BE2C (cell line): ENCODE data around the gene TMEM198.

ENCODE experiments used
- DNase-seq: peaks from one replicate; pipeline ENCODE4 v3.0.0-alpha.2; 2020
- H3K27me3 ChIP-seq: fragments of 250-450 bp; sonication (Bioruptor Pico); 2 replicates; pipeline ENCODE4 v1.5.1; 2020; ENCODE audit warnings: mild to moderate bottlenecking
- H3K36me3 ChIP-seq: fragments of 250-450 bp; sonication (Bioruptor Pico); 2 replicates; pipeline ENCODE4 v1.5.1; 2020; ENCODE audit warnings: mild to moderate bottlenecking
- H3K4me1 ChIP-seq: fragments of 250-450 bp; sonication (Bioruptor Pico); 2 replicates; pipeline ENCODE4 v1.5.1; 2020
- H3K4me3 ChIP-seq: 2 replicates; pipeline ENCODE4 v1.5.1; 2011; ENCODE audit warnings: low read depth, low read length
- H3K9me3 ChIP-seq: fragments of 250-450 bp; sonication (Bioruptor Pico); 2 replicates; pipeline ENCODE4 v1.5.1; 2020
- TF ChIP-seq, protein P1 (sequence below): IDR thresholded peaks from 2 replicates; pipeline ENCODE4 v1.5.1; 2012; ENCODE audit warnings: mild to moderate bottlenecking, low read depth, low read length

The TMEM198 gene

GRCh38 chr2:219515874-219516629 is 27.8 kb upstream of the TMEM198 start:
- TF ChIP-seq, protein P1, sequence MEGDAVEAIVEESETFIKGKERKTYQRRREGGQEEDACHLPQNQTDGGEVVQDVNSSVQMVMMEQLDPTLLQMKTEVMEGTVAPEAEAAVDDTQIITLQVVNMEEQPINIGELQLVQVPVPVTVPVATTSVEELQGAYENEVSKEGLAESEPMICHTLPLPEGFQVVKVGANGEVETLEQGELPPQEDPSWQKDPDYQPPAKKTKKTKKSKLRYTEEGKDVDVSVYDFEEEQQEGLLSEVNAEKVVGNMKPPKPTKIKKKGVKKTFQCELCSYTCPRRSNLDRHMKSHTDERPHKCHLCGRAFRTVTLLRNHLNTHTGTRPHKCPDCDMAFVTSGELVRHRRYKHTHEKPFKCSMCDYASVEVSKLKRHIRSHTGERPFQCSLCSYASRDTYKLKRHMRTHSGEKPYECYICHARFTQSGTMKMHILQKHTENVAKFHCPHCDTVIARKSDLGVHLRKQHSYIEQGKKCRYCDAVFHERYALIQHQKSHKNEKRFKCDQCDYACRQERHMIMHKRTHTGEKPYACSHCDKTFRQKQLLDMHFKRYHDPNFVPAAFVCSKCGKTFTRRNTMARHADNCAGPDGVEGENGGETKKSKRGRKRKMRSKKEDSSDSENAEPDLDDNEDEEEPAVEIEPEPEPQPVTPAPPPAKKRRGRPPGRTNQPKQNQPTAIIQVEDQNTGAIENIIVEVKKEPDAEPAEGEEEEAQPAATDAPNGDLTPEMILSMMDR, result no peak
- H3K4me1 ChIP-seq, result peaks cover 69% of the 10 kb centered on the region
- H3K9me3 ChIP-seq, result no peaks in the 10 kb centered on the region
- H3K4me3 ChIP-seq, result peak overlapping the region; percentile 53
- no peak for DNase-seq
- no peaks in the 10 kb centered on the region for H3K36me3 ChIP-seq
- no peaks in the 10 kb centered on the region for H3K27me3 ChIP-seq

GRCh38 chr2:219516888-219517287 is 26.9 kb upstream of the TMEM198 start:
- peak overlapping the region; percentile 6; the same call in 1 of the 2 replicates for H3K4me3 ChIP-seq
- DNase-seq, result no peak
- H3K27me3 ChIP-seq, result no peaks in the 10 kb centered on the region
- TF ChIP-seq, protein P1, result no peak
- peaks cover 72% of the 10 kb centered on the region for H3K4me1 ChIP-seq
- no peaks in the 10 kb centered on the region for H3K36me3 ChIP-seq
- no peaks in the 10 kb centered on the region for H3K9me3 ChIP-seq

GRCh38 chr2:219517954-219518778 is 25.7 kb upstream of the TMEM198 start:
- Histone ChIP-seq H3K27me3 (no peaks in the 10 kb centered on the region), H3K4me3 (no peak overlapping the region), H3K4me1 (peaks cover 63% of the 10 kb centered on the region), H3K36me3 (no peaks in the 10 kb centered on the region), H3K9me3 (no peaks in the 10 kb centered on the region)
- TF ChIP-seq, protein P1, result no peak
- DNase-seq, result no peak

DNA sequence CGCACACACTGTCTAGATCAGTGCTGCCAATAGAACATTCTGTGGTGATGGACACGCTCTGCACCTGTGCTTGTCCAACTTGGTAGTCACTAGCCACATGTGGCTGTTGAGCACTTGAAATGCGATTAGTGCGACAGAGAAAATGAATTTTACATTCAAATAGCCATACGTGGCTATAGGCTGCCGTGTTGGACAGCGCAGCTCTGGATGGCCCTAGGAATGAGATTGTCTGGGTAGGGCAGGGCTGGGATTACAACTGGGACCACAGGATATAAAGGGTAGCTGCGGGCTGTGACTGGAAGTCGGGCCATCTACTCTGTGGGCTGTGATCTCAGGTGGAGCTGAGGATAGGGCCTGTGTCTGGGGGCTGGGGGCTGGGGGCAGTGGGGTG is 24.3 kb upstream of the TMEM198 start:
- Histone ChIP-seq H3K27me3 (no peaks in the 10 kb centered on the region), H3K4me3 (no peak overlapping the region), H3K36me3 (no peaks in the 10 kb centered on the region), H3K9me3 (no peaks in the 10 kb centered on the region), H3K4me1 (peaks cover 62% of the 10 kb centered on the region)
- DNase-seq, result no peak
- TF ChIP-seq, protein P1, result no peak

DNA sequence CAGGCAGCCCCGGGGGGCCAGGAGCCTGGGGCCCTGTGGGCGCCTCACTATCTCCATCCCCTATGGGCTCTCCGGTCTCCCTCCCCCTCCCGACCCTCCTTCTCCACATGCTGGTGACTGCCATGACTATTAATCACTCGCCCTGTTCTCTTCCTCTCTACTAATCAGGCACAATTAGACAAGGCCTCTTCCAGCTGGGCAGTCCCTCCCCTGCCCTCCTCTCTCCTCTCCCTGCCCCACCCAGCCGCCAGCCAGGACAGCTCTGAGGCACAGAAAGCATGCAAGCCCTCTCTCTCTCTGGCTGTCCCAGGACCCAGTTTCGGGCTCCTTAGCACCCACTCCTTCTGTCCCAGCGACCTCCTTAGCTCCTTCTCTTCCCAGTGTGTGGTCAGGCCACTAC is 23.7 kb upstream of the TMEM198 start:
- TF ChIP-seq, protein P1, result no peak
- Histone ChIP-seq H3K27me3 (no peaks in the 10 kb centered on the region), H3K9me3 (no peaks in the 10 kb centered on the region), H3K4me3 (no peak overlapping the region), H3K36me3 (no peaks in the 10 kb centered on the region), H3K4me1 (peaks cover 62% of the 10 kb centered on the region)
- peak; percentile 44 for DNase-seq
